ENCODE results near the gene DDX1. TPM values are rescaled to one million over a fixed set of nuclear protein-coding genes. Genes with fewer than 3 reads are reported as not detected.
"Not testable (repeated sequence)": the region's sequence is repeated elsewhere in the genome, so short reads cannot be mapped to it uniquely, and the experiment has no call there.

The DDX1 gene
- total RNA-seq (90.0 TPM), polyA plus RNA-seq (ENCODE audit: insufficient read depth, low read depth, low replicate concordance) (84.0 TPM)
- long read RNA-seq, donor 1, transcript DDX1-201 (26 exons, 2,739 nt): major isoform, 11 of 16 reads
- long read RNA-seq, donor 1, partial matches to known transcripts: 5 of 16 reads
- long read RNA-seq, donor 1, other reads (novel, unspliced or antisense): 0 of 16 reads
- long read RNA-seq, donor 2, transcript DDX1-201 (26 exons, 2,739 nt): major isoform, 14 of 29 reads
- long read RNA-seq, donor 2, partial matches to known transcripts: 15 of 29 reads
- long read RNA-seq, donor 2, other reads (novel, unspliced or antisense): 0 of 29 reads
- long read RNA-seq, donor 3, transcript DDX1-201 (26 exons, 2,739 nt): major isoform, 13 of 45 reads
- long read RNA-seq, donor 3, partial matches to known transcripts: 30 of 45 reads
- long read RNA-seq, donor 3, other reads (novel, unspliced or antisense): 0 of 45 reads
- long read RNA-seq, donor 4, transcript DDX1-201 (26 exons, 2,739 nt): major isoform, 13 of 21 reads
- long read RNA-seq, donor 4, partial matches to known transcripts: 8 of 21 reads
- long read RNA-seq, donor 4, other reads (novel, unspliced or antisense): 0 of 21 reads
- long read RNA-seq, donor 5, partial matches to known transcripts: 0 of 2 reads
- long read RNA-seq, donor 5, other reads (novel, unspliced or antisense): 0 of 2 reads
- long read RNA-seq, donor 6, transcript DDX1-201 (26 exons, 2,739 nt): major isoform, 23 of 108 reads
- long read RNA-seq, donor 6, partial matches to known transcripts: 81 of 108 reads
- long read RNA-seq, donor 6, other reads (novel, unspliced or antisense): 0 of 108 reads
- long read RNA-seq, donor 7, transcript DDX1-201 (26 exons, 2,739 nt): major isoform, 74 of 108 reads
- long read RNA-seq, donor 7, partial matches to known transcripts: 26 of 108 reads
- long read RNA-seq, donor 7, other reads (novel, unspliced or antisense): 8 of 108 reads
- long read RNA-seq, donor 8, transcript DDX1-201 (26 exons, 2,739 nt): major isoform, 7 of 24 reads
- long read RNA-seq, donor 8, partial matches to known transcripts: 15 of 24 reads
- long read RNA-seq, donor 8, other reads (novel, unspliced or antisense): 0 of 24 reads
- long read RNA-seq, donor 9, transcript DDX1-201 (26 exons, 2,739 nt): major isoform, 6 of 16 reads
- long read RNA-seq, donor 9, partial matches to known transcripts: 8 of 16 reads
- long read RNA-seq, donor 9, other reads (novel, unspliced or antisense): 0 of 16 reads
- long read RNA-seq, donor 10, transcript DDX1-201 (26 exons, 2,739 nt): major isoform, 9 of 59 reads
- long read RNA-seq, donor 10, partial matches to known transcripts: 49 of 59 reads
- long read RNA-seq, donor 10, other reads (novel, unspliced or antisense): 0 of 59 reads

DNA sequence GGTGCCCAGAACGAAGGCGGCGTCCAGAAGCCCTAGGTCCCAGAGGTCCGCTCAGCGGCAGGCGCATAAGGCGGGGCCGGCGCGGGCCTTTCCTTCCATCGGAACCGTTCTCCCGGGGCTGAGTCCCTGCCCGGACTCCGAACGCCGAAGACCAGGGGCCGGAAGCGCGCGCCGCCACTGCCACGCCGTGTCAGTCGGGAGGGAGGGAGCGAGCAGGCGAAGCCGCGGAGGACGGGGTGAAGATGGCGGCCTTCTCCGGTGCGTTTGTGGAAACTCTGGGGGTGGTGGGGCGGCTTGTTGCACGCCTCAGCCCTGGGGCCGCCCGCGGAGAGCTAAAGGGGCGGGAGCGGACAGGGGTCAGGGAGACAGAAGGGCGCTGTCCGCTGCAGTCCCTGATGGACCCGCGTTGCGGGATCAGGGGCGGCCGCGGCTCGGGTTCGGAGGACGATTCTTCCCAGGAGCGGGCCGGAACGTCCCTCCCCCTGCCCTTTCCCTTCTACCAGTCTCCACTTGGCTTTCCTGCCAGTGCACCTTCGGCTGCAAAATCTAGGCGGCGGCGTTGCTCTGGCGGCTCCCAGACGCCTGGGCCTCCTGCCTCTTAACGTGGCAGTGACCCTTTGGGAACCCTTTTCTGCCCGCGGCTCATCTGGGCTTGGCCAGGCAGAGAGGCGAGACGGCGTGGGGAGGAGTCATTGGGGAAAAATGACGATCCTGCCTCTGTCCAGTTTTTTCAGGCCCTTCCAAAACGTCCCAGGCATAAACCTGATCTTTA is at the start of gene DDX1:
DDX1 (plus strand) TSS at position 177 of the 772 bp plus-strand sequence; CDS start at position 243, 66 bp downstream.
- H3K36me3 ChIP-seq (ENCODE audit: control insufficient read depth in 2 of 3, insufficient read depth in 3 of 3, low read length in 3 of 3): peaks cover 4 to 15% (median 6%) of the 10 kb centered on the region in 3 donors
- intact Hi-C loops (cut with DNase I): no loop called here
- TF ChIP-seq, protein P1, sequence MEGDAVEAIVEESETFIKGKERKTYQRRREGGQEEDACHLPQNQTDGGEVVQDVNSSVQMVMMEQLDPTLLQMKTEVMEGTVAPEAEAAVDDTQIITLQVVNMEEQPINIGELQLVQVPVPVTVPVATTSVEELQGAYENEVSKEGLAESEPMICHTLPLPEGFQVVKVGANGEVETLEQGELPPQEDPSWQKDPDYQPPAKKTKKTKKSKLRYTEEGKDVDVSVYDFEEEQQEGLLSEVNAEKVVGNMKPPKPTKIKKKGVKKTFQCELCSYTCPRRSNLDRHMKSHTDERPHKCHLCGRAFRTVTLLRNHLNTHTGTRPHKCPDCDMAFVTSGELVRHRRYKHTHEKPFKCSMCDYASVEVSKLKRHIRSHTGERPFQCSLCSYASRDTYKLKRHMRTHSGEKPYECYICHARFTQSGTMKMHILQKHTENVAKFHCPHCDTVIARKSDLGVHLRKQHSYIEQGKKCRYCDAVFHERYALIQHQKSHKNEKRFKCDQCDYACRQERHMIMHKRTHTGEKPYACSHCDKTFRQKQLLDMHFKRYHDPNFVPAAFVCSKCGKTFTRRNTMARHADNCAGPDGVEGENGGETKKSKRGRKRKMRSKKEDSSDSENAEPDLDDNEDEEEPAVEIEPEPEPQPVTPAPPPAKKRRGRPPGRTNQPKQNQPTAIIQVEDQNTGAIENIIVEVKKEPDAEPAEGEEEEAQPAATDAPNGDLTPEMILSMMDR (IDR thresholded peaks at IDR 0.05; ENCODE audit: borderline replicate concordance, extremely low read depth, insufficient read depth): no peak
- peaks cover 0 to 10% (median 2%) of the 10 kb centered on the region in 3 donors for H3K4me1 ChIP-seq (ENCODE audit: control insufficient read depth in 2 of 3, insufficient read depth in 2 of 3, low read depth in 1 of 3, low read length in 3 of 3)
- FAIRE-seq: no peak
- peak within 1 kb of the TSS; percentile 90 to 96 (median 93) for H3K9ac ChIP-seq (ENCODE audit: low read length in 3 of 3)
- no peaks in the 10 kb centered on the region for H3K27me3 ChIP-seq (ENCODE audit: control insufficient read depth, insufficient read depth, low read length)
- H3K4me3 ChIP-seq (ENCODE audit: low read length in 3 of 3): peak within 1 kb of the TSS; percentile 88 to 97 (median 91)
- no peaks in the 10 kb centered on the region for H3K9me3 ChIP-seq (ENCODE audit: control insufficient read depth in 2 of 3, insufficient read depth in 1 of 3, low read length in 3 of 3)
- peak; percentile 89 to 95 (median 93) for DNase-seq
- peak within 1 kb of the TSS; percentile 83 to 89 for H3K27ac ChIP-seq (ENCODE audit: low read depth in 2 of 2, low read length in 2 of 2)

DNA sequence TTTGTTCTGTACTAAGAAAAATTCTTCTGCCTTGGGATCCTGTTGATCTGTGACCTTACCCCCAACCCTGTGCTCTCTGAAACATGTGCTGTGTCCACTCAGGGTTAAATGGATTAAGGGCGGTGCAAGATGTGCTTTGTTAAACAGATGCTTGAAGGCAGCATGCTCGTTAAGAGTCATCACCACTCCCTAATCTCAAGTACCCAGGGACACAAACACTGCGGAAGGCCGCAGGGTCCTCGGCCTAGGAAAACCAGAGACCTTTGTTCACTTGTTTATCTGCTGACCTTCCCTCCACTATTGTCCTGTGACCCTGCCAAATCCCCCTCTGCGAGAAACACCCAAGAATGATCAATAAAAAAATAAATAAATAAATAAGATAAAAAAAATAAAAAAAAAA is 49.4 kb upstream of the DDX1 start:
- DNase-seq; H3K9me3 ChIP-seq (ENCODE audit: control insufficient read depth in 2 of 3, insufficient read depth in 1 of 3, low read length in 3 of 3); FAIRE-seq; H3K9ac ChIP-seq (ENCODE audit: low read length in 3 of 3); H3K27ac ChIP-seq (ENCODE audit: low read depth in 2 of 2, low read length in 2 of 2); intact Hi-C loops (cut with DNase I); H3K4me1 ChIP-seq (ENCODE audit: control insufficient read depth in 2 of 3, insufficient read depth in 2 of 3, low read depth in 1 of 3, low read length in 3 of 3); H3K4me3 ChIP-seq (ENCODE audit: low read length in 3 of 3); H3K27me3 ChIP-seq (ENCODE audit: control insufficient read depth, insufficient read depth, low read length); H3K36me3 ChIP-seq (ENCODE audit: control insufficient read depth in 2 of 3, insufficient read depth in 3 of 3, low read length in 3 of 3): not testable (repeated sequence)

DNA sequence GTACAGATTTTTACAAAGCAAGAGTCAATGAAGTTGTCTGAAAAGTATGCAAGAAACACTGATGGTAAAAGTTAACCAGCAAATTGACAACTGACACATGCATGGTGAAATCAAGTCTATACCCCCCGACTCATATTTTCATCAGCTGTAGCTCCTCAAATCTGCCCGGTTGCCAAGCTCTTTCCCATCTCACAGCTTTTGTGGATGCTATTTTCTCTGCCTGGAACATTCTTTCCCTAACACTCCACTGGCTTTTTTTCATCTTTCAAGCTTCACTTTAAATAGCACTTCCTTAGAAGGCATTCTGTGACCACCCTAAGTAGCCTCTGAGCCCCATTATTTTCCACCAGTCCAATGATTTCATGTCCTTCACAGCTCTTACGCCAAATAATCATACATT is 48.6 kb upstream of the DDX1 start:
- Histone ChIP-seq H3K27me3 (ENCODE audit: control insufficient read depth, insufficient read depth, low read length) (no peaks in the 10 kb centered on the region), H3K9ac (ENCODE audit: low read length in 3 of 3) (no peak overlapping the region), H3K9me3 (ENCODE audit: control insufficient read depth in 2 of 3, insufficient read depth in 1 of 3, low read length in 3 of 3) (no peaks in the 10 kb centered on the region), H3K4me1 (ENCODE audit: control insufficient read depth in 2 of 3, insufficient read depth in 2 of 3, low read depth in 1 of 3, low read length in 3 of 3) (no peaks in the 10 kb centered on the region), H3K36me3 (ENCODE audit: control insufficient read depth in 2 of 3, insufficient read depth in 3 of 3, low read length in 3 of 3) (no peaks in the 10 kb centered on the region), H3K27ac (ENCODE audit: low read depth in 2 of 2, low read length in 2 of 2) (no peak overlapping the region), H3K4me3 (ENCODE audit: low read length in 3 of 3) (no peak overlapping the region)
- no peak for DNase-seq
- TF ChIP-seq, protein P1 (IDR thresholded peaks at IDR 0.05; ENCODE audit: borderline replicate concordance, extremely low read depth, insufficient read depth): no peak
- FAIRE-seq: no peak
- intact Hi-C loops (cut with DNase I): no loop called here

All from kidney (tissue), 22 donors.